Measurements from ENCODE around the gene SGPP1.

DNA sequence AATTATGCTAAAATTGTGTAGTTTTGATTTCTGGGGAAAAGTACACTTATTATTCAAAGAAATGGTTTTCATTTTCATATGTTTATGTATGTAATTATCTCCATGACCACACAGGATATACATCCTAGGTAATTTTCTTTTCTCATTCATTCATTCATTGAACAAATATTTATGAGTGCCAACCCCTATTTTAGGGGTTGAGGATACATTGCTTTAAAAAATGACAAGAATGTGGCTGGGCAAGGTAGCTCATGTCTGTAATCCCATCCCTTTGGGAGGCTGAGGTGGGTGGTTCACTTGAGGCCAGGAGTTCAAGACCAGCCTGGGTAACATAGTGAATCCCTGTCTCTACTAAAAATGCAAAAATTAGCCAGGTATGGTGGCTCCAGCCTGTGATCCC is 40.9 kb downstream of the SGPP1 start:
- TF ChIP-seq, protein P1, sequence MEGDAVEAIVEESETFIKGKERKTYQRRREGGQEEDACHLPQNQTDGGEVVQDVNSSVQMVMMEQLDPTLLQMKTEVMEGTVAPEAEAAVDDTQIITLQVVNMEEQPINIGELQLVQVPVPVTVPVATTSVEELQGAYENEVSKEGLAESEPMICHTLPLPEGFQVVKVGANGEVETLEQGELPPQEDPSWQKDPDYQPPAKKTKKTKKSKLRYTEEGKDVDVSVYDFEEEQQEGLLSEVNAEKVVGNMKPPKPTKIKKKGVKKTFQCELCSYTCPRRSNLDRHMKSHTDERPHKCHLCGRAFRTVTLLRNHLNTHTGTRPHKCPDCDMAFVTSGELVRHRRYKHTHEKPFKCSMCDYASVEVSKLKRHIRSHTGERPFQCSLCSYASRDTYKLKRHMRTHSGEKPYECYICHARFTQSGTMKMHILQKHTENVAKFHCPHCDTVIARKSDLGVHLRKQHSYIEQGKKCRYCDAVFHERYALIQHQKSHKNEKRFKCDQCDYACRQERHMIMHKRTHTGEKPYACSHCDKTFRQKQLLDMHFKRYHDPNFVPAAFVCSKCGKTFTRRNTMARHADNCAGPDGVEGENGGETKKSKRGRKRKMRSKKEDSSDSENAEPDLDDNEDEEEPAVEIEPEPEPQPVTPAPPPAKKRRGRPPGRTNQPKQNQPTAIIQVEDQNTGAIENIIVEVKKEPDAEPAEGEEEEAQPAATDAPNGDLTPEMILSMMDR (IDR thresholded peaks at IDR 0.05; ENCODE audit: insufficient read depth, low read length), result no peak
- TF ChIP-seq POLR2AphosphoS5 (IDR thresholded peaks at IDR 0.05; ENCODE audit: low read depth), result no peak

Measured in HL-60 (cell line).